NCI-H526 (cell line): ENCODE data around the gene TTL.
A peak's percentile ranks its signal among the peaks of the same experiment; 100 is the strongest.
"Not testable (repeated sequence)": the region's sequence is repeated elsewhere in the genome, so short reads cannot be mapped to it uniquely, and the experiment has no call there.

Experiments used
- DNase-seq, 2 experiments: peaks; one replicate each; lab custom pipeline; 2025; lab: John Stamatoyannopoulos, UW

TTL gene

DNA sequence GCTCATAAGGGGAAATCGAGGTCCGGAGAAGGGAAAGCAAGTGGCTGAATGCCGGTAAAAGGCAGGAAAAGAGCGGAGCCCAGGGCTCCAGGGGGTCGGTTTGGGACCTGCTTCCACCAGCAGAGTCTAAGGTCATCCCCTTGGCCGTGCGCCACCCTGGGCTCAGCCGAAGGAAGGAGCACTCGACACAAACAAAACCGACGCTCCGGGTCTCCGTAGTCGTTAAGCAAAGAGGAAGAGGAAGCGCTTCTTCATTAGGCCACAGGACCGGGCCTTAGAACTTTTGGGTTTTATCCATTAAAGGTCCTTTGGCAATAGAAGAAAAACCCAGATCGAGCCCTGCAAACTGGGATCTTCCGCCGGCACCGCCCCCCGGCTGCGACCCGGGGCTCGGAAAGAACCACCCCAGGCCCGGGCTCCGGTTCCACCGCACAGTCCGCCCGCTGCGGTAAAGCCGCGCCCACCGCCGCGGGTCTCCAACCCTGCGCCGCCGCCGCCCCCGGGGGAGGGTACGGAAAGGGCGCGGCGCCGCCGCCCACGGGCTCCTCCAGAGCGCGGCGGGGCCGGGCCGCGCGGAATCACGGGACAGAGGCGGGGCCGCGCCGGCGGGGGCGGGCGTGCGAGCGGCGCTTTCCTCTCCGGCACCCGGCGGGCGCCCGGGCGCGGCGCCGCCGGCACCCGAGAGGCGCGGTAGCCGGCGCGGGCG, at the start of gene TTL:
TSS of gene TTL (plus strand) at position 629 of the 706 bp plus-strand sequence. CDS start 189 bp downstream, outside the sequence.
- peak; percentile 36 to 89 for DNase-seq

DNA sequence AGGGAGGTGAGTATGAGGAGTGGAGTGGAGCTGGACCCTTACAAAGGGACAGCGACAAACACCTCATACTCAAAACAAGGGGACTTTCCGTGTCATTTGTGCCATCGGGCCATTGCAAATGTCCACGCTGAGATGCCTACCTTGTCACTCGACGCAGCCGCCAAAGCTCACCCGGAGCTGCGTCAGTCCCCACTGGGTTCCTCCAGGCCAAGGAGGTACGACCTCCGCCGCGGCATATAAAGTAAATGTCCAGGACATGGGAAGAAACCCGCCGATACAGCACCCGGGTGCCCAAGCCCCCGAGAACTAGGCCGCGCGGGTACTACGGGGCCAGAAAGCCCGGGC, 49.6 kb upstream of the TTL start:
- not testable (repeated sequence) for DNase-seq

DNA sequence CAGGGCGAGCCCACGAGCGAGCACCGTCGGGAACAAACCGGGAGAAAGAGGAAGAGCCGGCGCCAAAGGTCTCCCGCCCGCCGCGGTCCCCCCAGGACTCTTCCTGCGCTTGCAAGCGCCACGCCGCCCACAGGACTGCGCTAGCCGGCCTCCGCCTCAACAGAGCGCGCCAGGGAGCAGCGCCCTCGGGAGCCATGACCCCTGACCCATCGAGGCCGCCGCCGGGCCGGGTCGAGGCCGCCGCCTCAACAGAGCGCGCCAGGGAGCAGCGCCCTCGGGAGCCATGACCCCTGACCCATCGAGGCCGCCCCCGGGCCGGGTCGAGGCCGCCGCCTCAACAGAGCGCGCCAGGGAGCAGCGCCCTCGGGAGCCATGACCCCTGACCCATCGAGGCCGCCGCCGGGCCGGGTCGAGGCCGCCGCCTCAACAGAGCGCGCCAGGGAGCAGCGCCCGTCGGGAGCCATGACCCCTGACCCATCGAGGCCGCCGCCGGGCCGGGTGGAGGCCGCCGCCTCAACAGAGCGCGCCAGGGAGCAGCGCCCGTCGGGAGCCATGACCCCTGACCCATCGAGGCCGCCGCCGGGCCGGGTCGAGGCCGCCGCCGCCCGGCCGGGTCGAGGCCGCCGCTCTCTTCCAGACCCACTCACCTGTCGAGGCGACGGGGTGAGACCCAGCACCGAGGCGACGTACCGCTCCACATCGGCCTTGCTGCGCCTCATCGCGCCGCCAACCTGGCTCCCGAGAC, 49.0 kb upstream of the TTL start:
- not testable (repeated sequence) for DNase-seq

DNA sequence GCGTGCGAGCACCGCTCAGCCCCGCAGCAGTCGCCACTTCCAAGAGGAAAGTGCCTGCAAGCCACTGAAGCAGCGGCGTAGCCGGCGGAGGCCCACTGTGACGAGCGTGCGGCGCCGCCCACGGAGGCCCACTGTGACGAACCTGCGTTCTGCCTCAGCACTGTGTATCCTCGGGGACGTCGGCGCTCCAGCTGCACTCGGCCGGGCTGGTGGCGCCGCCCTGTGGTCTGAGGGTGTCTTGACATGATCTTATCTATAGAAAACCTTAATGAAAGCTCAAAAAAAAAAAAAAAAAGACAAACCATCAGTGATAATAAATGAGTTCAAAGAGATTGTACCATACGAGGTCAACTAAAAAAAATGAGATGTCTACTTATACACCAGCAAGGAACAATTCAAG, 48.5 kb upstream of the TTL start, which contains the start of gene RGPD8:
TSS of gene RGPD8 (minus strand) at position 166 of the 400 bp plus-strand sequence. CDS start 192 bp downstream, outside the sequence.
- DNase-seq: not testable (repeated sequence)

DNA sequence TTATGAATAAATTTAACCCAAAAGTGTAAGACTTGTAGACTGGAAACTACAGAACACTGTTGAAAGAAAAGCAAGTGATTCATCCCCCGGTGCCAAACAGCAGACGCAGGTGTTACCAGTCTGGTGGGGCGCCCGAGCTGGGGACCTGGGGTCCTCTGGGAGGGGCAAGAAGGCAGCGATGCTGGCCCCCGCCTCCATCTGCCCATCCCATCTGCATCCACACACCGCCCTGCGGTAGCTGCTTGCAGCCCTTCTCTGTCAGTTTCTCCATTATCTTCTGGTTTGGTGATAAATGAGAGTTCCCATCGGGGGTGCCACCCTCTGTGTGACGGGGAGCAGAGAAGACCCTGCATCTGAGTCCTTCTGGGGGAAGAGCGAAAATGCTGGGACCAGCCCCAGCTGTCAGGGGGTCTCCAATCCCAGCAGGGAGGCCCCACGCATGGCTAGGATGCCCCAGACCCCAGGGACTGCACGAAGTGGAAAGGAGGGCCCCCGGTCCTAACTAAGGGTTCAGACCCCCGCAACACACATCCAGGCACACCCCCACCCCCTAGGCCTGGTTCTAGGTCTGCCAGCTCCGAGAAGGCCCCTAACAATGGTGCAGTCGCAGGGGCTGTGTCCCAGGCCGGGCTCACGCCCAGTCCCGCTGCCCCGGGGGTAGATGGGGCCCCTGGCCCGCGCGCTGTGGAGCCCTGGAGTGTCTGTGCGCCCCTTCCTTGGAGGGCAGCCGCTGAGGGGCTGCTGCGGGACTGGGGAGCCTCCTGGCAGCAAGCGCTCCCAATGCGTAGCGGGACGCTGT, 47.8 kb upstream of the TTL start:
- no peak for DNase-seq

DNA sequence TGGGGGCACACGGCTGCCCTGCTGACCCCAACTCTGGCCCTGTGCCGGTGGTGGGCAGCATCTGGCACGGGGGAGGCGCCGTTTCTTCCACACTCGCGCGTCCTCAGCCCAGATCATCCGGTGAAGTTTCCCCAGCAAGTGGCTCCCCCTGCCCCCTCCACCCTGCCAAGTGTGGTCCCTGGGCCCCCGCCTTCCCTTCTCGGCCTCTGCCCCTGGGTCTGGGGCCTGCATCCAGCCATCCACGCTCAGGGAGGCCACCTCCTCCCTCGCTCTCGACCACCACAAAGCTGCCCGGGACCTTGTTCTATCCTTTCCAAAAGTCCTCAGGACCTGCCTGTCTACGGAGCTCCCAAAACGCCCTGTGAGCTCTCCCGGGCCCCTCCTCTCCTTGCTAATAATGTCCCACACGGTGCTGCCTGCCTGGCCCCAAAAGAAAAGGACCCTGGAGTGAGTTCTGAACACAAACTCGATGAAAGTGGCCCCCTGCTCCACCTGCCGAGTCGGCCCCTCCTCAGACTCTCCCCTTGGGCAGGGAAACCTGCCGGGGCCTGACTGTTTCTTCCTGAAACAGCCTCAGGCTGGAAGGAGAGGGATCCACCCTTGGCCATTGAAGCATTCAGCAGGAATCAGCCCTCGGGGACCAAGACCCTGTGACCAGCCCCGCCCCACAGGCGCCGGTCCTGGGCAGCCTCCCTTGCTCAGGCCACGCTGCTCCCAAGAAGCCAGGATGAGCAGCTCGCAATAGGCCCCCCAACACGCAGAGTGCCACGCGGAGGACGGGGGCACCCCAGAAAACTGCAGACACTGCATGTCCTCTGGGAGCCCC, 46.9 kb upstream of the TTL start:
- DNase-seq: not testable (repeated sequence)

DNA sequence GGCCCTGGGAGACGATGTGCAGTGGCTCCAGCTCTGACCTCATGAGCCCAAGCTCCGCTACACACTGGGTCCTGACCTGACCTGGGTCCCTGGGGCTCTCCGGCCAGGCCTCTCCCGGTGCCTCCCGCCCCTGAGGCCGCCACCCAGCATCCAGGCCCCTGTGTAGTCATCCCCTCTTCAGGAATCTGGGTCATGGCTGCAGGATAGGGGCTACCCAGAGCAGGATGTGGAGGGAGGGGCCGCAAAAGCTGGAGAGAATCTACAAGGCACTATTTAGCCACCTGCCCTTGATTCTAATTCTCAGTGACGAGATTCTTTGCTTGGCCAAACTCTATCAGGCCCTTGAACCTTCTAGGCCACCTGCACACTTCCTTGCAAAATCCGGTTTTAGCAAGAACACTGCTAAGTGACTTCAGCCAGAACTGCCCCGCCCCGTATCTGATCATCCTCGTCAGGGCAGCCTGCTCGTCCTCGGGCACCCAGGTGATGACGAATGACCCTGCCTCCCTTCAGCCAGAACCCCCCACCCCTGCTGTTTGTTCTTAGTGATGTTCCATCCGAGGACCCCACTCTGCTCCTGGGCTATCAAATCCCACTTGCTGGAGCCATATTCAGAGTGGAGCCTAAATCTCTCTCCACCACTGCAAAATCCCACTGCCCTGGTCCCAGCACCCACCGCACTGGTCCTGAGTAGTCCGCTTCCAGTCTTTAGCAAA, 46.1 kb upstream of the TTL start:
- not testable (repeated sequence) for DNase-seq

DNA sequence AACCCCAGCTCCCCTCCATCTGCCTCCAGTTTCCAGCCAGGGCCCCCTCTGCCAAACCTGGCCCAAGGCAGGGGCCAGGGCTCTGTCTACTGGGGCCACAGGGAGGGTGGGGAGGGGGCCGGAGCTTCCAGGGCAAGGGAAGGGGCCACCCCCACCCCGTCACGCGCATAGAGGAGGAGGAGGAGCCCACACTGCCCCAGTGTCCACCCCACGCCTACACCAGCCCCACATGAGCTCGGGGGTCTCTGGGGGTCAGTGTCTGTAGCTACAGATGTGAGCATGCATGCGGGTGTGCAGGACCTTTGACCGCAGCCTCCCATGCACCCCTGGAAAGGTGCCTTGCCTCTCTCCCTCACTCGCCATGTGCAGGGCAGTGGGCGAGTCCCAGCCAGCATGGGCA, 45.0 kb upstream of the TTL start:
- not testable (repeated sequence) for DNase-seq

DNA sequence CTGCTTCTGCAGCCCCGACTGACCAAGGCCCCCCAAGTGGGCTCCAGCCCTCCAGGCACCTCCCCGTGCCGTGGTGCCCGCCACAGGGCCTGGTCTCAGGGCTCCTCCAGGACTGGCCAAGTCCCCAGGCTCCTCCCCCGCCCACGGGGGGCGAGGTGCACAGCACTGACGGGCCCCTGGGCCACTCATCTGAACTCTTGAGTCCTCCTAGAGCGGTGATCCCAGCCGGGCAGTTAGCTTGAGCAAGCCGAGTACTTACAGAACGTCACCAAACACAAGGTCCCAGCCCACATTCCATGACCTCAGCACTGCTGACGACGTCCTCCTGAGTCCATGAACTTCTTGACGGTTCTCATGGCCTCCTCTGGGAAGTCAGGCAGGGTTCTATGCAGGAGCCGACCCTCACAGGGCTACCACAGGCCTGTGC, 44.5 kb upstream of the TTL start:
- DNase-seq: not testable (repeated sequence)

DNA sequence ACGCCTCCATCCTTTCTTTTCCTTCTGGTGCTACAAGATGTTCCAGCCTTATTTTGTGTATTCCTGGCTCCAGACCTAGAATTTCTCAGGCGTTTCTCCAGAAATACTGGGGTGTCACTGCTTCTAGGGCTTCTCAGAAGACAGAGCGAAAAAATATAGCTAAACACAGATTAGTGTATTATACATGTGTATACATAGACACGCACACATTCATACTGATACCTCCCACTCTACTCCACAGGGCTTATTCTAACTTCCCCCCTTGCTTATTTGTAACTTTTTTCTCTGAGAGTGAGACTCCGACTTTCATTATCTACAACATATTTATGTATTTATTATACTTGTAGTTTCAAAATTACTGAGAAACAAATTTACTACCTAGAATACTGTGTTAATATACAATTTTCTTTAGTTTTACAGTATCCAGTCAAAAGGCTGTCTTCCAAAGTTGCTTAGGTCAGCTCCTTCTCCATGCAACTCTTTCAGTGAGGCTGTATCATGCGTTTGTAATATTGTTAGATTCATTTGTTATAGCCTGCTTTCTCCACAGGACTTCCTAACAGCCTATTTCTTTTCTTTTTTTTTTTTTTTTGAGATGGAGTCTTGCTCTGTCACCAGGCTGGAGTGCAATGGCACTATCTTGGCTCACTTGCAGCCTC, 43.2 kb upstream of the TTL start:
- not testable (repeated sequence) for DNase-seq

DNA sequence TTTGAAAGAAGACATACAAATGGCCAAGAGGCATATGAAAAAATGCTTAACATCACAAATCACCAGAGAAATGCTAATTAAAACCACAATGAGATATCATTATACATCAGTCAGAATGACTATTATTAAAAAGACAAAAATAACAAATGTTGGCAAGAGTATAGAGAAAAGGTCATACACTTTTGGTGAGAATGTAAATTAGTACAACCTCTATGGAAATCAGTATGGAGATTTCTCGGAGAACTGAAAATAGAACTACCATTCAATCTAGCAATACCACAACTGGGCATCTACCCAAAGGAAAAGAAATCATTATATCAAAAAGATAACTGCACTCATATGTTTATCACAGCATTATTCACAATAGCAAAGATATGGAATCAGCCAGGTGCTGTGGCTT, 37.7 kb upstream of the TTL start:
- not testable (repeated sequence) for DNase-seq

DNA sequence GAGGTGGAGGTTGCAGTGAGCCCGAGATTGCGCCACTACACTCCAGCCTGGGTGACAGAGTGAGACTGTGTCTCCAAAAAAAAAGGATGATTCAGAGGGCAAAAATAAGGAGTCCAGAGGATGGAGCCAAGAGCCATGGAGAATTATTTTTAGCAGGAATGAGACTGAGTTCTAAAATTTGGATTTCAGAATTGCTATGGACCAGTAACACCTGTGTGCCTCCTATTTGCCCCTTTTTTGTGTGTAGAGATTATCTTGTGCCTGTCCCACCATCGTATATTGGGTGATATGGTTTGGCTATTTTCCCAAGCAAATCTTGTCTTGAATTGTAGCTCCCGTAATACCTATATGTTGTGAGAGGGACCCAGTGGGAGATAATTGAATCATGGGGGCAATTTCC, 32.1 kb upstream of the TTL start:
- DNase-seq: no peak

DNA sequence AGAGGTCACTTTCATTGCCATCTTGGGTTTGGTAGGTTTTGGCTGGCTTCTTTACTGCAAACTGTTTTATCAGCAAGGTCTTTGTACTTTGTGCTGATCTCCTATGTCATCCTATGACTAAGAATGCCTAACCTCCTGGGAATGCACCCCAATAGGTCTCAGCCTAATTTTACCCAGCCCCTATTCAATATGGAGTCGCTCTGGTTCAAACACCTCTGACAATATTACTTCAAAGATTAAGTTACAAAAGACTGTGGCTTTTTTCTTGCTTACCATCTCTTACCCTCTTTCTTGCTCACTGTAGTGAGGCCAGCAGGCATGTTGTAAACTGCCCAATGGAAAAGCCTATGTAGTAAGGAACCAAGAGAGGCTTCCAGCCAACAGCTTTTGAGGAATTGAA, 30.6 kb upstream of the TTL start:
- no peak for DNase-seq

DNA sequence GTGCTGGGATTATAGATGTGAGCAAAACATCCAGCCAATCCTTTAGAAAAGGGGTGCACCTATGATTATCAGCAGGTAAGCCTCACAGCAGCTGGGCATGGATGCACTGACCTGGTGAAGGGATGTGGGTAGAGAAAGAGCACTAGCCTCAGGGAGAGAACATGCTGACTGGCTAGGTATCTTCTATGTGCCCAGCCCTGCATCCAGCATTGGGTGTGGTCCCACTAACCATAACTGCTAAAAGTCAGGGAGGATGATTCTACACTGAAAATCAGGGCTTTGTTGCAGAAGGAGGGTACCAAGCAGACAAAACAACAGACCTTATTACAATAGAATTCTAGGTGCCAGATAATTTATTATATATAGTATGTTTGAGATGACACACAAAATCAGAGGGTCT, 27.4 kb upstream of the TTL start:
- no peak for DNase-seq

DNA sequence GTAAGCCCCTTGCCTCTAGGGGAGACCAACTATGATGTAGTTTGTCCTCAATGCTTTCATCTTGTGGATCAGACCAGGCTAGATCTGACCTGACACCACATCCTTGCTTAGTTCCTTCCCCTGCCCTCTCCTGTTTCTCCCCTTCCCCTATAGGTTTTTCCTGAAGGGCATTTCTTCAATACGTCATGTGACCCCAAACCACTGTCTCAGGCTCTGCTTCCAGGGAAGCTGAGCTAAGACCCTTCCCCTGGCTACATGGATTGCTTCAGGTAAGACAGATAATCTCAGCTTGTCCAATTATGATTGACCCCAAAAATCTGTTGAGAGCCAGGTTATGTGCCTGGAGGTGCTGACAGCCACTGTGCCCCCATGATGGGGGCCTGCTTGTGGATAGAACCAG, 22.6 kb upstream of the TTL start:
- no peak for DNase-seq

DNA sequence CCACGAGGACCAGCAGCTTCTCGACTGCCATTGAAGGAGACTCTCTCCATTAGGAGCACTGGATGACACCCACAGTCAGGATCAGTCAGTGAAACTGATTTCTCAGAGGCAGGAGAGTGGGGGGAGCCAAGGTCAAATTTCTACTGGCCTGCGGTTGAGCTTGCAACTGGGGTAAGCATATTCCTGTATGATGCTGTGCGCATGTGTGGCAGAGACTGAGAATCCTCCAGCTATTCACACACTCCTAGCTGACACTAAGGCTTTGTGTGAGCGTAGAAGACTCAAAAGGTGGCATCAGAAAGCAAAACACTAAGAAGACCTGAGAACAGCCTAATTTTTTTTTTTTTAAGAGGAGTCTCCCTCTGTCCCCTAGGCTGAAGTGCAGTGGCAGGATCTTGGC, 19.8 kb upstream of the TTL start:
- DNase-seq: no peak

DNA sequence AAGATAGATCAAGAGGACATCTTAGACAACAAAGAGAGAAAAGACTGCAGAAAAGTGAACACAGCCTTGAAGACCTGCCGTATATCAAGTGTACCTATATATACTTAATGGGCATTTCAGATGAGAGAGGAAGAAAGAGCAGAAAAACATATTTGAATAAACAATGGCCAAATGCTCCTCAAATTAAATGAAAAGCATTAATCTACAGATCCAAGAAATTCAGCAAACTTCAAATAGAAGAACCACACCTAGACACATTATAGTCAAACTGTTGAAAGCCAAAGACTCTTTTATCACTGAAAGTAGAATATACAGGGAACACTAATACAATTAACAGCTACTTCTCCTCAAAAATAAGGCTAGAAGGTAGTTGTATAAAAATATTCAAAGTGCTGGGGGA, 18.7 kb upstream of the TTL start:
- DNase-seq: no peak

DNA sequence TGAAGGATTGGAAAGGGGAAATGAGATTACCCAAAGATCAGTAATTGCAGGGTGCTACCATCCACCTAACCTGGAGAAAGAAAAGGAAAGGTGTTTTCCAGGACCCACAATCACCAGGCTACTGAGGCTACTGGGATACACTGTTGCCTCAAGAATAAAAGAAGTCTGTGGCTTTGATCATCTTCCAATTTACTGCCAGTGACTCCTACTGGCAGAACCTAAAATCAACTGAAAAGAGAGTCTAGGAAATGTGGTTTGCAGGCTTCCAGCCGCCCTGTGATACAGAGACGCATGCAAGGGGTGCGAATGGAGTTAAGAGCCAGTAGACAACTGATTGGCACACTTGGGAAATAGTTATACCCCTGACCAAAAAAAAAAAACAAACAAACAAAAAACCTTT, 16.6 kb upstream of the TTL start:
- DNase-seq: no peak

DNA sequence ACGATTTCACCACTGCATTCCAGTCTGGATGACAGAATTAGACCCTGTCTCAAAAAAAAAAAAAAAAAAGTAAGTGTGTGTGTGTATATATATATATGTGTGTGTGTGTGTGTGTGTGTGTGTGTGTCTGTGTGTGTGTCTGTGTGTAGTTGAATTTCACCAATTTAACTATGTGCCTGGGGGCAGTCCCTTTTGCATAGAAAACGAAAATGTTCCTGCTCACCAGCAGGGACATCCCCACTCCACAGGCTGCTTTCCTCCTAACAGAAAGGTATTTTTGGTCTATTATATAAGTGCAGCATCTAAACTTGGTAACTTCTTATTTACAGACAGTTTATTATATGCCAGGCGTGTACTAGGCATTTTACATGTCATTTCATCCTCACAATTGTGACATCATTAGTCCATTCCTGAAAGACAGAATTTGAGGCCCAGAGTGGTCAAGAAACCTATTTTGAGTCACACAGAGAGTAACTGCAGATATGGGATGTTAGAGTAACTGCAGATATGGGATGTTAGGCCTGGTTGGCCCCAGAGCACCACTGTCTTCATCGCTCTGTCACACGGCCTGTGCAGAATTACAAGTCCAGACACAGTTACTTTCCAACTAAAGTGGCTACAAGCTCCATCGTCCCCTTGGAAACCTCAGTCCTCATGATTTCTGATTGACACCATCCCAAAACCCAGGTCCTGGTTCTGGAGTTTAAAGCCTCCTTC, 9.3 kb upstream of the TTL start:
- no peak for DNase-seq
